Esophagus muscularis mucosa (tissue), 4 donors: ENCODE data around the gene PFKL. TPM values are rescaled to one million over a fixed set of nuclear protein-coding genes. Genes with fewer than 3 reads are reported as not detected.

Experiments
- DNase-seq: peaks from one replicate; pipeline ENCODE4 v3.0.0-alpha.2; 2017; ENCODE audit errors: extremely low spot score
- H3K27ac ChIP-seq, 4 donors: fragments of 200-600 bp; sonication (generic); replicated peaks in 1 of 4; 1 replicate in 3 of 4; 2 replicates in 1 of 4; pipeline ENCODE4 v1.5.1; 2016 to 2019; ENCODE audit warnings: mild to moderate bottlenecking in 1 of 4
- H3K27me3 ChIP-seq, 4 donors: fragments of 200-600 bp; sonication (generic); one replicate each; pipeline versions ENCODE4 v1.5.1 to v1.6.0; 2016 to 2019
- H3K36me3 ChIP-seq, 4 donors: fragments of 200-600 bp; sonication (generic); one replicate each; pipeline ENCODE4 v1.5.1; 2016 to 2019
- H3K4me1 ChIP-seq, 4 donors: fragments of 200-600 bp; sonication (generic); one replicate each; pipeline ENCODE4 v1.5.1; 2016 to 2019
- H3K4me3 ChIP-seq, 4 donors: fragments of 200-600 bp; sonication (generic); 1 replicate in 2 of 4; 2 replicates in 2 of 4; pipeline ENCODE4 v1.5.1; 2016 to 2019; ENCODE audit warnings: mild to moderate bottlenecking in 4 of 4, moderate library complexity in 1 of 4
- H3K9me3 ChIP-seq, 4 donors: fragments of 200-600 bp; sonication (generic); 1 replicate in 3 of 4; 2 replicates in 1 of 4; pipeline ENCODE4 v1.5.1; 2016 to 2019
- CTCF ChIP-seq, 3 experiments: fragments of 200-600 bp in 2 of 3; fragments of 450-650 bp in 1 of 3; sonication (generic) in 2 of 3; IDR thresholded peaks; one replicate each; pipeline ENCODE4 v1.5.1; 2017 to 2019; ENCODE audit warnings: antibody characterized with exemption in 3 of 3, mild to moderate bottlenecking in 2 of 3, moderate library complexity in 1 of 3
- EP300 ChIP-seq: sonication (generic); formaldehyde crosslinking; IDR thresholded peaks from one replicate; pipeline ENCODE4 v1.6.1; 2017; ENCODE audit warnings: antibody characterized with exemption
- POLR2A ChIP-seq: fragments of 450-650 bp; IDR thresholded peaks from one replicate; pipeline ENCODE4 v1.6.1; 2017; ENCODE audit warnings: antibody characterized with exemption, moderate library complexity, mild to moderate bottlenecking, low read depth
- POLR2AphosphoS5 ChIP-seq, 2 donors: sonication (generic); formaldehyde crosslinking; IDR thresholded peaks; one replicate each; pipeline ENCODE4 v1.6.1; 2017; ENCODE audit warnings: antibody characterized with exemption in 2 of 2
- WGBS: methylation state at CpG from one replicate; pipeline ENCODE4 v1.1.5; 2018; 5-methylcytosine and 5-hydroxymethylcytosine counted together
- intact Hi-C: fragments of 100-400 bp; cut with DNase I; formaldehyde crosslinking; loops from one replicate; pipeline ENCODE4 v1.15.1; 2023
- total RNA-seq, 4 donors: library from RNA; depleted of rRNA; stranded (reverse); fragments of >200 nt; gene quantifications; one replicate each; pipeline versions ENCODE4 v1.1.0 to v1.2.1, GENCODE V29; 2016

PFKL gene
- total RNA-seq, 4 donors from 2014 or later, result 61.5 to 109 (median 83.4) TPM

- no peaks in the 10 kb centered on the region for H3K36me3 ChIP-seq
- no peak for DNase-seq
- H3K4me3 ChIP-seq, result no peak overlapping the region
- H3K9me3 ChIP-seq, result no peaks in the 10 kb centered on the region
- intact Hi-C loops, result no loop called here
- no peak overlapping the region for H3K27ac ChIP-seq
- peaks cover 10 to 24% (median 20%) of the 10 kb centered on the region in 4 donors for H3K4me1 ChIP-seq
- H3K27me3 ChIP-seq, result peaks cover 0 to 73% (median 9%) of the 10 kb centered on the region in 4 donors
- no peak for TF ChIP-seq EP300
- TF ChIP-seq POLR2AphosphoS5 (IDR thresholded peaks at IDR 0.05), result no peak
- TF ChIP-seq CTCF (IDR thresholded peaks at IDR 0.05), result no peak
- TF ChIP-seq POLR2A, result no peak
- 83% methylated on average over 10 of the region's 16 CpGs for WGBS
These were observed 9.4 kb upstream of the PFKL start for GRCh38 chr21:44290327-44291077.

GRCh38 chr21:44291078-44291935 lies 8.5 kb upstream of the PFKL start:
- no peak for DNase-seq

GRCh38 chr21:44291936-44292811 lies 7.7 kb upstream of the PFKL start:
- H3K27ac ChIP-seq, result no peak overlapping the region
- intact Hi-C loops, result no loop called here
- no peak for DNase-seq
- H3K4me3 ChIP-seq, result no peak overlapping the region
- H3K9me3 ChIP-seq, result no peaks in the 10 kb centered on the region
- WGBS, result 89% methylated on average over 7 of the region's 25 CpGs
- H3K27me3 ChIP-seq, result peaks cover 0 to 73% (median 3%) of the 10 kb centered on the region in 4 donors
- H3K36me3 ChIP-seq, result no peaks in the 10 kb centered on the region
- TF ChIP-seq POLR2A, result no peak
- TF ChIP-seq EP300, result no peak
- no peak for TF ChIP-seq CTCF (IDR thresholded peaks at IDR 0.05)
- TF ChIP-seq POLR2AphosphoS5 (IDR thresholded peaks at IDR 0.05), result no peak
- H3K4me1 ChIP-seq, result peaks cover 10 to 20% (median 17%) of the 10 kb centered on the region in 4 donors

More at GRCh38 chr21:44291078-44291935, 8.5 kb upstream of the PFKL start:
- intact Hi-C loops, result no loop called here
- H3K4me1 ChIP-seq, result peaks cover 10 to 17% (median 16%) of the 10 kb centered on the region in 4 donors
- TF ChIP-seq EP300 (no peak), CTCF (IDR thresholded peaks at IDR 0.05) (no peak), POLR2A (no peak), POLR2AphosphoS5 (IDR thresholded peaks at IDR 0.05) (no peak)
- H3K36me3 ChIP-seq, result no peaks in the 10 kb centered on the region
- 66% methylated on average over 8 of the region's 33 CpGs for WGBS
- no peaks in the 10 kb centered on the region for H3K9me3 ChIP-seq
- no peak overlapping the region for H3K27ac ChIP-seq
- H3K27me3 ChIP-seq, result peaks cover 0 to 73% (median 5%) of the 10 kb centered on the region in 4 donors
- no peak overlapping the region for H3K4me3 ChIP-seq

- WGBS, result 88% methylated on average over 12 of the region's 15 CpGs
These were observed 7.0 kb upstream of the PFKL start for GRCh38 chr21:44292812-44293195.

More at GRCh38 chr21:44292812-44293195, 7.0 kb upstream of the PFKL start:
- Histone ChIP-seq H3K27ac (no peak overlapping the region), H3K9me3 (no peaks in the 10 kb centered on the region), H3K27me3 (peaks cover 0 to 67% (median 0%) of the 10 kb centered on the region in 4 donors), H3K4me1 (peaks cover 14 to 26% (median 23%) of the 10 kb centered on the region in 4 donors), H3K36me3 (no peaks in the 10 kb centered on the region), H3K4me3 (no peak overlapping the region)
- TF ChIP-seq POLR2A (no peak), CTCF (IDR thresholded peaks at IDR 0.05) (no peak), EP300 (no peak), POLR2AphosphoS5 (IDR thresholded peaks at IDR 0.05) (no peak)
- intact Hi-C loops, result no loop called here
- no peak for DNase-seq
